Lower leg skin (tissue), 3 donors: ENCODE measurements around the gene LRFN3.

Experiments used
- POLR2A ChIP-seq, 2 donors: fragments of 450-650 bp; IDR thresholded peaks; one replicate each; pipeline ENCODE4 v1.6.1; 2016 to 2017; ENCODE audit warnings: antibody characterized with exemption in 2 of 2, mild to moderate bottlenecking in 1 of 2, moderate library complexity in 1 of 2
- TF ChIP-seq, protein P1 (sequence below), 3 donors: fragments of 450-650 bp; IDR thresholded peaks; one replicate each; pipeline ENCODE4 v1.5.1; 2016; ENCODE audit warnings: antibody characterized with exemption in 3 of 3, mild to moderate bottlenecking in 3 of 3, moderate library complexity in 2 of 3

- TF ChIP-seq, protein P1, sequence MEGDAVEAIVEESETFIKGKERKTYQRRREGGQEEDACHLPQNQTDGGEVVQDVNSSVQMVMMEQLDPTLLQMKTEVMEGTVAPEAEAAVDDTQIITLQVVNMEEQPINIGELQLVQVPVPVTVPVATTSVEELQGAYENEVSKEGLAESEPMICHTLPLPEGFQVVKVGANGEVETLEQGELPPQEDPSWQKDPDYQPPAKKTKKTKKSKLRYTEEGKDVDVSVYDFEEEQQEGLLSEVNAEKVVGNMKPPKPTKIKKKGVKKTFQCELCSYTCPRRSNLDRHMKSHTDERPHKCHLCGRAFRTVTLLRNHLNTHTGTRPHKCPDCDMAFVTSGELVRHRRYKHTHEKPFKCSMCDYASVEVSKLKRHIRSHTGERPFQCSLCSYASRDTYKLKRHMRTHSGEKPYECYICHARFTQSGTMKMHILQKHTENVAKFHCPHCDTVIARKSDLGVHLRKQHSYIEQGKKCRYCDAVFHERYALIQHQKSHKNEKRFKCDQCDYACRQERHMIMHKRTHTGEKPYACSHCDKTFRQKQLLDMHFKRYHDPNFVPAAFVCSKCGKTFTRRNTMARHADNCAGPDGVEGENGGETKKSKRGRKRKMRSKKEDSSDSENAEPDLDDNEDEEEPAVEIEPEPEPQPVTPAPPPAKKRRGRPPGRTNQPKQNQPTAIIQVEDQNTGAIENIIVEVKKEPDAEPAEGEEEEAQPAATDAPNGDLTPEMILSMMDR (IDR thresholded peaks at IDR 0.05) = no peak
- TF ChIP-seq POLR2A (IDR thresholded peaks at IDR 0.05) = no peak
Observed at GRCh38 chr19:35990156-35990555, 54.0 kb downstream of the LRFN3 start.
